HepG2 (cell line): Measurements from ENCODE around the gene RBM18. TPM values are rescaled to one million over a fixed set of nuclear protein-coding genes. Genes with fewer than 3 reads are reported as not detected.

ENCODE experiments used
- ERF ChIP-seq: IDR thresholded peaks from 2 replicates; pipeline ENCODE4 v1.6.1; 2018; ENCODE audit warnings: missing biosample characterization, missing genetic modification reagents
- HBP1 ChIP-seq: IDR thresholded peaks from 2 replicates; pipeline ENCODE4 v1.6.1; 2016; ENCODE audit warnings: low read depth, control low read depth
- HMGXB4 ChIP-seq, 2 experiments: sonication (generic) in 1 of 2; formaldehyde crosslinking in 1 of 2; IDR thresholded peaks; 2 replicates each; pipeline versions ENCODE4 v1.4.0 to v1.6.1; 2018 to 2020; ENCODE audit warnings: missing genetic modification reagents in 2 of 2, borderline replicate concordance in 1 of 2, low read depth in 1 of 2, mild to moderate bottlenecking in 1 of 2, missing biosample characterization in 1 of 2
- MXI1 ChIP-seq: IDR thresholded peaks from 3 replicates; pipeline ENCODE4 v1.6.1; 2012; ENCODE audit warnings: low read depth, low read length, inconsistent platforms, borderline replicate concordance
- NFKBIZ ChIP-seq: IDR thresholded peaks from 2 replicates; pipeline ENCODE4 v1.6.1; 2018; ENCODE audit warnings: missing genetic modification reagents, missing compliant biosample characterization
- SKI ChIP-seq: fragments of 450-650 bp; IDR thresholded peaks from one replicate; pipeline ENCODE4 v1.6.1; 2018; ENCODE audit warnings: mild to moderate bottlenecking; ENCODE audit not compliant: partially characterized antibody
- SMAD9 ChIP-seq: sonication (generic); formaldehyde crosslinking; IDR thresholded peaks from 2 replicates; pipeline ENCODE4 v1.5.1; 2020; ENCODE audit warnings: mild to moderate bottlenecking, missing genetic modification reagents
- SRSF1 ChIP-seq: fragments of 200-400 bp; formaldehyde crosslinking; optimal IDR thresholded peaks from 2 replicates; pipeline ENCODE3; 2017; ENCODE audit warnings: mild to moderate bottlenecking, low read depth, low read length, moderate library complexity
- TBX3 ChIP-seq: fragments of 450-650 bp; IDR thresholded peaks from 2 replicates; pipeline ENCODE4 v1.6.1; 2017; ENCODE audit warnings: antibody characterized with exemption, mild to moderate bottlenecking, inconsistent platforms, borderline replicate concordance
- ZBED4 ChIP-seq: sonication (generic); formaldehyde crosslinking; IDR thresholded peaks from 2 replicates; pipeline ENCODE4 v1.4.0; 2020; ENCODE audit warnings: missing genetic modification reagents, borderline replicate concordance
- ZBTB1 ChIP-seq: sonication (generic); formaldehyde crosslinking; IDR thresholded peaks from 2 replicates; pipeline ENCODE4 v1.4.0; 2020; ENCODE audit warnings: missing genetic modification reagents, borderline replicate concordance
- ZBTB33 ChIP-seq: sonication (generic); formaldehyde crosslinking; IDR thresholded peaks from 2 replicates; pipeline ENCODE4 v1.4.0; 2020; ENCODE audit warnings: missing genetic modification reagents
- ZFP37 ChIP-seq: sonication (generic); formaldehyde crosslinking; IDR thresholded peaks from 2 replicates; pipeline ENCODE4 v1.4.0; 2020; ENCODE audit warnings: missing genetic modification reagents, borderline replicate concordance
- ZNF138 ChIP-seq: sonication (generic); formaldehyde crosslinking; IDR thresholded peaks from 2 replicates; pipeline ENCODE4 v1.5.0; 2020; ENCODE audit warnings: mild to moderate bottlenecking, low read depth, missing genetic modification reagents
- ZNF3 ChIP-seq: IDR thresholded peaks from 2 replicates; pipeline ENCODE4 v1.7.0; 2017; ENCODE audit warnings: inconsistent platforms
- ZNF329 ChIP-seq: sonication (generic); formaldehyde crosslinking; IDR thresholded peaks from 2 replicates; pipeline ENCODE4 v1.9.0; 2021; ENCODE audit warnings: low read depth, mild to moderate bottlenecking, missing genetic modification reagents
- ZNF354B ChIP-seq: sonication (generic); formaldehyde crosslinking; IDR thresholded peaks from 2 replicates; pipeline ENCODE4 v1.8.0; 2022; ENCODE audit warnings: mild to moderate bottlenecking, missing genetic modification reagents
- ZNF572 ChIP-seq: sonication (generic); formaldehyde crosslinking; IDR thresholded peaks from 2 replicates; pipeline ENCODE4 v1.5.1; 2020; ENCODE audit warnings: mild to moderate bottlenecking, missing genetic modification reagents
- polyA plus RNA-seq, 8 experiments: library from polyadenylated mRNA; depleted of rRNA in 3 of 8; stranded (reverse) in 7 of 8; unstranded in 1 of 8; fragments of >200 nt; fragmentation: Illumina TruSeq in 4 of 8; extraction: Trizol in 4 of 8; gene quantifications; 2 replicates each; pipeline versions ENCODE4 v1.2.1 to v1.2.3, GENCODE V29; 2011 to 2016; ENCODE audit warnings: low read depth in 4 of 8, missing spikeins in 1 of 8, mixed read lengths in 1 of 8; ENCODE audit not compliant: insufficient read depth in 1 of 8
- total RNA-seq, 5 experiments: library from RNA; depleted of rRNA; stranded (reverse); fragments of >200 nt; fragmentation: Illumina TruSeq; extraction: Trizol; gene quantifications; 2 replicates each; pipeline ENCODE4 v1.2.3, GENCODE V29; 2016; ENCODE audit warnings: low read depth in 1 of 5

RBM18 gene
- total and polyA plus RNA-seq, 2 of the 13 experiments (the other 11 are each of a cell fraction or from before 2014, with no cell fraction given): 12.6 to 16.6 TPM

GRCh38 chr9:122213589-122214413, 50.8 kb downstream of the RBM18 start (continued):
- TF ChIP-seq SMAD9 (CRISPR knock-in tag) (no peak), NFKBIZ (no peak), SRSF1 (no peak), HBP1 (CRISPR knock-in tag) (no peak), ZBTB1 (CRISPR knock-in tag) (no peak), ZNF329 (0 out of 2 replicates have a peak, but pooled peaks have one; percentile 7), ZNF3 (CRISPR knock-in tag) (no peak), ZFP37 (no peak), SKI (no peak), TBX3 (no peak), HMGXB4 (CRISPR knock-in tag; IDR thresholded peaks at IDR 0.05; ENCODE audit: borderline replicate concordance in 1 of 2, low read depth in 1 of 2) (peak in 1 of 2 experiments; percentile 23; a peak in 1 of 4 replicates), ZBTB33 (CRISPR knock-in tag) (0 out of 2 replicates have a peak, but pooled peaks have one; percentile 32), ERF (CRISPR knock-in tag) (peak; percentile 69; the same call in 1 of the 2 replicates), ZNF354B (CRISPR knock-in tag) (no peak), ZNF138 (CRISPR knock-in tag) (no peak), ZNF572 (CRISPR knock-in tag) (0 out of 2 replicates have a peak, but pooled peaks have one; percentile 43), ZBED4 (CRISPR knock-in tag) (no peak), MXI1 (no peak)
